Forelimb muscle (tissue), 1 donor: ENCODE data around the gene TMIGD3. TPM values are rescaled to one million over a fixed set of nuclear protein-coding genes. Genes with fewer than 3 reads are reported as not detected.

Experiments used
- DNase-seq: peaks from one replicate; pipeline ENCODE4 v3.0.0-alpha.2; 2013; ENCODE audit warnings: low read depth
- polyA plus RNA-seq: library from polyadenylated mRNA; unstranded; fragments of 120-200 nt; gene quantifications from one replicate; pipeline ENCODE4 v1.2.1, GENCODE V29; 2013; ENCODE audit not compliant: insufficient read length

TMIGD3 gene
- polyA plus RNA-seq, 1 donor: 0.24 TPM

DNA sequence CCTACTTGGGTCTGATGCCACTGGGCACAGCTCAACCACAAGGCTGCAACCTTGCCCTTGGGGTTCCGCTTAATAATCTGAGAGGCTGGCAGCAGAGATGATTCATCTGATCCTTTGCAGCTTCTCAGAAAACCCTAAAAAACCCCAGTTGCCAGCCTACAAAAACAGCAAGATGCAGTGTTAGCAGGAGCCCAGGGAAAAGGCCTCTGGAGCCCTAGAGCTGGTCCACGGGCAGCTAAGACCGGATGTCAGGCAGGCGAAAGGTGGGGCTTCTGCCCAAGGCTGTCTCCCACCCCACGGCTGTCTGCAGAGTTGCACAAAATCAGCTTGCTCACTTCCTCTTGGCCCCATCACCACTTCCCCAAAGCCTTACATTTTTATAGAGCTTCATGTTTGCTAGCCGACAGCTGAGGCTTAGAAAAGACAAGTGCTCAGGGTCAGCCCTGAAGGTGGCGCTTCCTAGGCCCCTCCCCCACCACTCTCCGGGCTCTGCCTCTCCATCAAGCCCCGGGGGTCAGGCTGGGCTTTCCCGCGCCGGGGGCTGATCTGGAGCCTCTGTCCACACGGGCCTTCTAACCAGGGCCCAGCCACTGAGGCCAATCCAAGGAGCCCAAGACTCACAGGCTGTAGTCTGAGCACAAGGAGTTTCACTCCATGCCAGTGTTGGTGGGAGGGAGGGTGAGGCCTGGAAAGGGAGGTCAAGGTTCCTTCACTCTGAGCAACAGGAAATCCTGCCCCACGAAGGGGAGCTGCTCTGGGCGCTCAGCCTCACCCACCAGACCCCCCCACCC is 4.2 kb upstream of the TMIGD3 start:
- DNase-seq: peak; percentile 46

- no peak for DNase-seq
Observed at GRCh38 chr1:111506561-111506960, 3.1 kb upstream of the TMIGD3 start.

DNA sequence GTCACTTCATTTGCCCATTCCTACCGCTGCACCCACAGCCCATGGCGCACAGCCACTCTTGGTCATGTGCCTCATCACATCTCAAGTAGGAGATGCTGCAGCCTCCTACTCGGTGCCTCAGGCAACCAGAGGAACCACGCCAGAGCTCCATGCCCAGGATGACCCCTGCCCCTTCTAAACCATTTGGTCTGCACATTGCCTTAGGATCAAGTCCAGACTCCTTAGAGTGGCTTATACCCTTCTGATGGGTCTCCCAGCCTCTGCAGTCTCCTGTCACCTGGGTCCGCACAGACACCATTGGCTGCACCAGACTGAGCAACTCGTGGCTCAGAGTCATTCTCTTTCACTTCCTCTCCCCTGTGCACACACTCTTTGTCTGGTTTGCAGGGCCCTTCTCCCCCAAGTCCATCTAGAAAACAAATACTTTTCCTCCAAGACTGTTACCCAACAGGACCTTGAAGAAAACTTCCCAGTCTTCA is 2.2 kb upstream of the TMIGD3 start:
- no peak for DNase-seq

DNA sequence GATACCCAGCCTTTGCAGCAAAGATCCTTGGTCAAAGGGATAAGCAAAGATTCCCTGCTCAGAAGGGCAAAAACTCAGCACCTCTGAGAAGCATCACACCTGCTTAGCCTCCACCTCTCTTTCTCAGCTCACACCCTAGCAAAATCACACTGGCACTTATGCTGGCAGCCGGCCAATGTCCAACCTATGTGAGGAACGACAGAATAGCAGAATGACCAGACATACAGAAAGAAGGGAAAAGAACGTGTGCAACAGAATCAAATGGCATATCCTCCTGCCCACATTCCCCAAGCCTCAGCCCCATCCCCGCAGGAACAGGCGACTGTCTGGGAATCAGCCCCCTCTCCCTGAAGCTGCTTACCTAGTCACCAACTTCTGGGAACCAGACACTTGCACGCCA is 664 bp upstream of the TMIGD3 start:
- DNase-seq: no peak

- no peak for DNase-seq
Observed at GRCh38 chr1:111501645-111502044, 1.8 kb downstream of the TMIGD3 start.

DNA sequence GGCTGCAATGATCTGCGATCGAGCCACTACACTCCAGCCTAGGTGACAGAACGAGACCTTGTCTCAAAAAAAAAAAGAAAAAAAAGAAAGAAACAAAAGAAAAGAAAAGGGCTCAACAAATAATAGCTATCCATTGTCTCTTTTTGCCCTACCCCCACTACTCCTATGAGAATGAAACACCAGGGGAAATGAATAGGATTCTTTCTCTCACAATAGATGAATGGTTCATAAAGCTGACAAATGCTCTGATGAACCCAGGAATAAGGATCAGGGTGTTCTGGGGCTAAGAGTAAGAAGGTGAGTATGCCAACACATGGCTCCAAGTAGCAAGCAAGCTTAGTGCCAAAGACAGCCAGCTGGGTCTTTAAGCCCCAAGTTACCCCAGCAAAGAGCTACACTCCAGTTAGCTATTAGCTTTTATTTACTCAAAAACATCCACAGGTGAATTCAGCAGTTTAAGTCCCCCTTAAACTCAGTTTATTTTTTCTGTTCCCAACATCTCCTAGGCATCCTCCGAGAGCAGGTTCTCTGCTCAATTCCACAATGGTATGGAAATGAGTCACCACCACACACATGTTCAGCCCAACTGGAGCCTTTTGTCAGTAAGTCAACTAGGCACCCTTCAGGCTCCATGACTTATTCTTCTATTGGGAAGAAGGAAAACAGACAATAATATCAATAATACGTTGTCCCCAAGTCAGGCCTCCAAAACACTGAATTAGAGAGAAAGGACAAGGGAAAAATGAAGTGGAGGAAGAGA is 4.2 kb downstream of the TMIGD3 start:
- no peak for DNase-seq

DNA sequence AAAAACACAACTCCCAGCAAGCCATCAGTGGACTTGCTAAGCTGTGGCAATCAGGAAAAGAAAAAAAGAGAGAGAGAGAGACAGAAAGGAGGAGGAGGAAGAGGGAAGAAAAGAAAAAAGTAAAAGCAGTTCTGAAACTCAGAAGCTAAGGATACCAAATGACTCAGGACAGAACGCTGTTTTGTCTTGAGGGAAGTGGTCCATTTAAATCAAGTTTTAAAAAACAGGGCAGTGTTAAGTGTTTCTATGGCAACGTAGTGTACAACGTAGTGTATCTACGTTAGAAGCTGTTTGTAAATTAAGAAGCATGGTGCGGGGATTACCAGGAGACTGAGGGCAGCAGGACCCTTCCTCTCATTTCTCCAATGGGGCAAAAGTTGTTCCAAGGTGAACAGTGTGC is 5.8 kb downstream of the TMIGD3 start:
- no peak for DNase-seq

- no peak for DNase-seq
Observed at GRCh38 chr1:111496398-111496797, 7.0 kb downstream of the TMIGD3 start.

DNA sequence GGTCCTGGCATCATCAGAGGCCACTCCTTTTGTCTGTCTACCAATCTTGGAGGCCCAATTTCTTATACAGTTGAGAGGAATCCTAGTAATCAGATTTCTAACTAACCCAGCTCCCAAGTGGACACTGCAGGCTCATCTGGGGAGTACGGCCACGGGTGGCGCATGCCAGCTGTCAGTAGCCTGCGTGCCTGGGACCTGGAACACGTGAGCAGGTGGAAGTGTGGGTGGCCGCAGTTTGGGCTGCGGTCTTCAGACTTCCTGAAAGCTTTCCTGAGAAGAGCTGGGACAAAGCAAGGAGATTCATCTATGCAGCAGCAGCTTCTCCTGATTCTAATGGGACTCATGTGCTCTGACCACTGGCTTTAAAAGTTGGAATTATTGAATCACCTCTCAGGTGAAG is 12.4 kb downstream of the TMIGD3 start:
- no peak for DNase-seq

DNA sequence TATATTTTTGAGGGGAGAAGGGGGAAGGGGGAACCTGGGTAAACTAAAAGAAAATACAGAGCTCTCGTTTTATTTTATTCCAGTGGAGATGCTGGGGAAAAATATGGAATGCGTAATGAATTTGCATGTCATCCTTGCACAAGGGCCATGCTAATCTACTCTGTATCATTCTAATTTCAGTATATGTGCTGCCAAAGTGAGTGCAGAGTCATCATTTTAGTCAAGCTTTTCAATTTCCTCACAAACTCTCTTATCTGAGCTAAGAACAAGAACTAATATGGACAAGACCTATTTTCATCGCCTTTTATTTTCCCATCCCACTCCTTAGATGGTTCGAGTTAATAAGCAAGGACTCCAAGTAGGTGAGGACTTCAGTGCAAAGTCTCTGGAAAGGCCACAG is 13.2 kb downstream of the TMIGD3 start:
- DNase-seq: no peak

DNA sequence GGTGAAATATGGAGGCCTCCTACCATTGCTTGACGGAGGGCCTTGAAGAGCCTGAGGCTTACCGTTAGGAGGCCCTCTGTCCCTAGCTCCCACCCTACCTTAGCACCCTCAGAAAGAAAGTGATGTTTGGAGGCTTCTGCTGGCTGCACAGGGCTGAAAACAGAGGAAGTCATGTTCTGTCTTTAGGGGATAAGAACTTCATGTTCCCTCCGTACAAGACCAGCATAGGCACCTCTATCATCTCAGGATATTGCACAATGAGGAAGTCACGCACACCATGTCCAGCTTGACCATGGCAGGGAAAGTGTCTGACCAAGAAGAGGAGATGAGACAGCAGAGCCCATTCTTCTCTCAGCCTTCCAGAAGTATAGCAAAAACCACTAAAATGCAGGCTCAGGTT is 13.8 kb downstream of the TMIGD3 start:
- no peak for DNase-seq

GRCh38 chr1:111488669-111489068 is 14.8 kb downstream of the TMIGD3 start:
- no peak for DNase-seq

DNA sequence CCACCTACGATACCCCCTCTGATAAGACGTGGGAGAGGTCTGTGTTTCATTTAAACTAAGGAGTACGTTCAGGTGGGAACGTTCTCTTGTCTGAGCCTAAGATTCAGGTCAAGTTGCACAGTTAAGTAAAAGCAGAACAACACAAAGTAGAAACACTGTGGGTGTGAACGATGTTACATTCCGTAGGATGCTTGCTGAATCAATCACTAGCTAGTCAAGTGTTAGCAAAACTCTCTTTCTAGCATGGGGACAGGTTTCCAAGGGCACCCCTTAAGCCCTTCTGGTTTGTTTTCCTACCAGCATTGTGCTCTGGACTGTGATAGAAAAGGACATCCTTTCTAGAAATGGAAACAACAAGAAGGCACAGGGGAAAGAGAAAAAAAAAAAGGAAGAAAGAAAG is 16.3 kb downstream of the TMIGD3 start:
- DNase-seq: no peak

DNA sequence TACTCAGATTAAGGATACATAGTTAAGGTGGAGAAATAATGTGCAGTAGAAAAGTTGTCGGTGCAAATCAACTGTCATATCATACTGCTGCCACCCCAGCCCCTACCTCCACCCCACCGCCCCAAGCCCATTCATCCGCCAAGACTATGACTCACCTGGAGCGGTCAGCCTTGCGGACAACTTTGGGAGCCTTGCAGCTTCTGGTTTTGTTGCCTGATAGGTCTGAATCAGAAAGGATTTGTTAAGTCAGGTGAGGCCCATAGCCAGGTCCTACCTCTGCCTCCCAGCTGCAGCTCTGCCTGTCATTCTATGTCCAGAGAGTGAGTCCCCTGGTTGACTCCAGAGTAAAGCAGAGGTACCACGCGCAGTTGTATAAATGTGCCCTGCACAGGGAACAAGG is 17.0 kb downstream of the TMIGD3 start:
- no peak for DNase-seq

GRCh38 chr1:111484391-111485026 is 18.9 kb downstream of the TMIGD3 start:
- no peak for DNase-seq

DNA sequence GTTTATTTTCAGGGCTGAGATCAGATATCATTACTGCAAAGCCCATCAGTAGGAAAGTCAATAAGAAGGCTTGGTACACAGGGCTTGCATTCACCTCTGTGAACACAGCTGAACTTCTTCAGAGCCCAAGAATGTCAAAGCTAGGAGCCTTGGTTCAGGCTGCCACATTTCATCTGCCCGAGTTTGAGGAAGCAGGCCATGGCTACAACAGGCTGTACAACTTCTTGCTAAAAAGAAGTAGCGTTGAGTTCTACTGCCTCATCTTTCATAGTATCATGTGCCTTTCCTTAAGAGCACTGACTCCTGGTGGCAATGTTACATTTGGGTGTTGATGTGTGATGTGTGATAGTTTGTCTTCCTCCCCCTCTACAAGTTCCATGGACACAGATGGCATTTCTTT is 19.6 kb downstream of the TMIGD3 start:
- no peak for DNase-seq

DNA sequence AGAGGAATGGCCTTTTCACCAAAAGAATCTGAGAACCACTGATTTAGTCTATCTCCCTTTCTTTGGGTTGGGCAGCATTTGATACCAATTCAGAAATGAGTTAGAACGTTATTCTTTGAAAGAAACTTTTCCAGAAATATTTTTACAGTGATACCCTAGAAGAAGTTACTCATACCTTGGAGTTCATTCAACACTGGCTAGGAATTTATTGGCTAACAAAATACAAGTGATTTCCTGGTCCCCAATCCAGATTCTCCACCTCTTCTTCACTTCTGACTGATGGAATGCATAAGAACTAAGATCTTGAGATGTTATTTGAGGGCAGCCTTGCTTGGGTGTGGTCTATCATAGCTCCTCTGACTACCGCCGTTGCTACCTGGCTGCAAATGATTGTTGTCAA is 20.3 kb downstream of the TMIGD3 start:
- no peak for DNase-seq

GRCh38 chr1:111481387-111482221 is 21.8 kb downstream of the TMIGD3 start:
- no peak for DNase-seq

DNA sequence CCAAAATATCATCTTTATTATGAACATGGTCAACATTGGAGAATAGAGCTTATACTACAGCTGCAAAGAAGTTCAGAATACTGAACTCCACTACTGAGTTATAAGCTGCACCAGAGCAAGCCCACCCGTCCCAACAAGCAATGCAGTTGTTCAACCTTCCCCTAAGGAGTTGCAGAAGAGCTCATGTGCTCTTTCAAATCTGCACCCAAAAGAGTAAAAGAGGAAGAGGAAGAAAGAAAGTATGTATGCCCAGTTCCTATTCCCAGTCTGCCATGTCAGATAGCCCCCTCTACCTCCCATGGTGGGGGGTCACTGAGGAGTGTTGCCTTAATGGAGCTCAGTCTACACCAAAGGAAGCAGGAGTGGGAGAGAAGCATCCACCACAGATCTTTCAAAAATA is 22.8 kb downstream of the TMIGD3 start:
- DNase-seq: no peak

- no peak for DNase-seq
Observed at GRCh38 chr1:111476761-111477309, 26.6 kb downstream of the TMIGD3 start.

- no peak for DNase-seq
Observed at GRCh38 chr1:111476214-111476613, 27.2 kb downstream of the TMIGD3 start.
